ENCODE measurements around the gene ZNF248.

Gene ZNF248

GRCh38 chr10:37737336-37737735 lies 120.1 kb downstream of the ZNF248 start:
- DNase-seq = no peak

GRCh38 chr10:37736120-37736519 lies 121.3 kb downstream of the ZNF248 start:
- no peak for DNase-seq

GRCh38 chr10:37734971-37735370 lies 122.4 kb downstream of the ZNF248 start:
- DNase-seq = peak; percentile 40
